HG02943 (cell line): ENCODE measurements around the gene PLIN3.
"Not testable (repeated sequence)": the region's sequence is repeated elsewhere in the genome, so short reads cannot be mapped to it uniquely, and the experiment has no call there.

Experiments
- ATAC-seq: cut with Tn5 transposase; IDR thresholded peaks from one replicate; pipeline ENCODE4 v1.9.1; 2021; ENCODE audit warnings: mild to moderate bottlenecking, low read depth, moderate library complexity; ENCODE audit not compliant: unreplicated experiment

The PLIN3 gene

DNA sequence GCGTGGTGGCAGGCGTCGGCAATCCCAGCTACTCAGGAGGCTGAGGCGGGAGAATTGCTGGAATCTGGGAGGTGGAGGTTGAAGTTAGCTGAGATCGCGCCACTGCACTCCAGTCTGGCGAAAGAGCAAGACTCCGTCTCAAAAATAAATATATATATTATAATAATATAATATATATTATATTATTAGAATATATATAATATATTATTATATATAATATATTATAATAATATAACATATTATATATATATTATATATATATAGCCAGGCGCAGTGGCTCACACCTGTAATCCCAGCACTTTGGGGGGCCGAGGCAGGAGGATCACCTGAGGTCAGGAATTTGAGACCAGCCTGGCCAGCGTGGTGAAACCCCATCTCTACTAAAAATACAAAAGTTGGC lies 25.5 kb upstream of the PLIN3 start:
- not testable (repeated sequence) for ATAC-seq

DNA sequence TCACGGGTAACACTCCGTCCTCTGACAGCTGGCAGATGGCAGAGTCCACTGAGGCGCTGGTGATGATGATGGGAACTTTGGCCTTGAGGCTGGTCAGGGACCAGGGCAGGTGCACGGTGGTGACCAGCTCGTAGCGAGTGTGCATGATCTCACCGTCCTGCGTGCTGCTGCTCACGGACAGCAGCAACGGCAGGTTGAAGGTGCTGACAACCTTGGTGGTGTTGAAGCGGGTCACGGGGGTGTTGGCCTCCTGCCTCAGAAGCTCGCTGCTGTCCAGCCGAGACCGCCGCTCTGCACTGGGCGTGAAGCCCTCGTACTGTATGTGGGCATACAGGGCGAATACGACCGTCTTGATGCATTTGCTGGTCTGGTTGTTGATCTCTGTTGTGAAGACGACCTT lies 23.6 kb upstream of the PLIN3 start:
- no peak for ATAC-seq

DNA sequence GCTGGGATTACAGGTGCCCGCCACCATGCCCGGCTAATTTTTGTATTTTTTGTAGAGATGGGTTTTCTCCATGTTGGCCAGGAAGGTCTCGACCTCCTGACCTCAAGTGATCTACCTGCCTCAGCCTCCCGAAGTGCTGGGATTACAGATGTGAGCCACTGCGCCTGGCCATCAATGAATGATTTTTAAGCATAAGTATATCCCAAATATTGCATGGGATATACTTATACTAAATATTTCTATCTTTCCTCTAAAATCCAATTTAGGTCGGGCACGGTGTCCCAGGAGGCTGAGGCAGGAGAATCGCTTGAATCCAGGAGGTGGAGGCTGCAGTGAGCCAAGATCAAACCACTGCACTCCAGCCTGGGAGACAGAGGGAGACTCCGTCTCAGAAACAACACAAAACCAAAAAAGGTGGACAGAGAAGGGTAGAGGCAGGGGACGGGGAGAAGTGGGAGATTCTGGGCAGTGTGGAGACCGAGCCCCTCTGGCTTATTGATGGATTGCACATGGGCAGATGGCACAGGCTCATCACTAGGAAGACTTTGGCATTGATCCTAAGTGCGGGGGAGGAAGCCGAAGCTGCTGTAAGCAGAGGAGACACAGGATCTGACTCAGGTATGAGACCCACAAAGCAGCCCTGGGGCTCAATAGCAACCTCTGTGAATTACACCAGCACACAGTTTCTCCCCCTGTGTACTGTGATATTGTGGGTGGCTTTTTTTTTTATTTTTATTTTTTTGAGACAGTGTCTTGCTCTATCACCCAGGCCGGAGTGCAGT lies 21.8 kb upstream of the PLIN3 start:
- ATAC-seq = no peak

DNA sequence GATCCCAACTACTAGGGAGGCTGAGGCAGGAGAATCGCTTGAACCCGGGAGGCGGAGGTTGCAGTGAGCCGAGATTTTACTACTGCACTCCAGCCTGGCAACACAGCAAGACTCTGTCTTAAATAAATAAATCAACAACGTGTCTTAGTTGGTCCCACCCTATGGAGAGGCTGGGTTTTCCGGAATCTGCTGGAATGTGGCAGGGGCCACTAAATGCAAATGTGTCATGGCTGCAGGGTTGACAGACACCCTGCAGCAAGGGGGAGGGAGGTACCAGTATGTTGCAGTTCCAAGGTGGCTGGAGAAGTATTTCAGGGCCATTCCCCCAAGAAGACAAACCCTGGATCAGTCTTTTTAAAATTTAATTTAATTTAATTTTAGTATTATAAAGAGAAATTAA lies 20.3 kb upstream of the PLIN3 start:
- ATAC-seq = not testable (repeated sequence)

DNA sequence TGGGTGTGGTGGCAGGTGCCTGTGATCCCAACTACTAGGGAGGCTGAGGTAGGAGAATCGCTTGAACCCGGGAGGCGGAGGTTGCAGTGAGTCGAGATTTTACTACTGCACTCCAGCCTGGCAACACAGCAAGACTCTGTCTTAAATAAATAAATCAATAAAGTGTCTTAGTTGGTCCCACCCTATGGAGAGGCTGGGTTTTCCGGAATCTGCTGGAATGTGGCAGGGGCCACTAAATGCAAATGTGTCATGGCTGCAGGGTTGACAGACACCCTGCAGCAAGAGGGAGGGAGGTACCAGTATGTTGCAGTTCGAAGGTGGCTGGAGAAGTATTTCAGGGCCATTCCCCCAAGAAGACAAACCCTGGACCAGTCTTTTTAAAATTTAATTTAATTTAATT lies 17.5 kb upstream of the PLIN3 start:
- not testable (repeated sequence) for ATAC-seq

DNA sequence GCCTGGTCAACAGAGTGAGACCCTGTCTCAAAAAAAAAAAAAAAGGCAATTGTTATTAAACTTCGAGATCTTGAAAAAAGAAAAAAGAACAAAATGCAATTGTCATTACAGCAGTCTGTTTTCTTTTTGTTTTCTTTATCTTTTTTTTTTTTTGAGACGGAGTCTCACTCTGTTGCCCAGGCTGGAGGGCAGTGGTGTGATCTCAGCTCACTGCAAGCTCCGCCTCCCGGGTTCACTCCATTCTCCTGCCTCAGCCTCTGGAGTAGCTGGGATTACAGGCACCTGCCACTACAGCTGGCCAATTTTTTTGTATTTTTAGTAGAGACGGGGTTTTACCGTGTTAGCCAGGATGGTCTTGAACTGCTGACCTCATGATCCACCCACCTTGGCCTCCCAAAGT lies 15.4 kb upstream of the PLIN3 start:
- not testable (repeated sequence) for ATAC-seq

DNA sequence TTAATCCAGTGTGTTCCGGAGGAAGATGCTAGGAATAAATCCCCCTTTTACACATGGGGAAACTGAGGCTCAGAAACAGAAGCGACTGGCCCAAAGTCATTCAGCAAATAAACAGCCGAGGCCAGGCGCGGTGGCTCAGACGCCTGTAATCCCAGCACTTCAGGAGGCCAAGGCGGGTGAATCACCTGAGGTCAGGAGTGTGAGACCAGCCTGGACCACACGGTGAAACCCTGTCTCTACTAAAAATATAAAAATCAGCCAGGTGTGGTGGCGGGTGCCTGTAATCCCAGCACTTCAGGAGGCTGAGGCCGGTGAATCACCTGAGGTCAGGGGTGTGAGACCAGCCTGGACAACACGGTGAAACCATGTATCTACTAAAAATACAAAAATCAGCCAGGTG lies 11.6 kb upstream of the PLIN3 start:
- ATAC-seq = no peak

DNA sequence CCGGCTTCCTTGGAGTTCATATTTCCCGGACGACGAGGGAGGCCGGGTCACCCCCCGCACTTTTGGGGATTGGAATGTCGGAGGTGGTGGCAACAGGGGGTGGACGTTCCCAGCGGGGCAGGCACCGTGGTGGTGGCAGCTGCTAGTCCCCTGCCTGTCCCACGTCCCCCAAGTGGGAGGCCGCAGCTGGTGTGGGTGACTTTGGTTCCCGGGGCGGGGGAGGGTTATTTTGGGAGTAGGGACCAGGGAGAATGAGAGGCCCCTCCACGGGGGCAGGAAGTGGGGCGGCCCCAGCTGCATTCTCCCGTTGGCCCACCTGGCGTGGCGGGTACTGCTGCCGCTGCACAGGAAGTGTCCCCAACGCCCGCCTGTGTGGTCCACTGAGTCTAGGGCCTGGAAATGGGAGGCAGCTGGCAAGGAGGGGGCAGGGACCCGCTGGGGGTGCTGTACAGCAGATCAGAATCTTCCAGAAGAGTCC lies 11.1 kb upstream of the PLIN3 start:
- ATAC-seq = no peak

DNA sequence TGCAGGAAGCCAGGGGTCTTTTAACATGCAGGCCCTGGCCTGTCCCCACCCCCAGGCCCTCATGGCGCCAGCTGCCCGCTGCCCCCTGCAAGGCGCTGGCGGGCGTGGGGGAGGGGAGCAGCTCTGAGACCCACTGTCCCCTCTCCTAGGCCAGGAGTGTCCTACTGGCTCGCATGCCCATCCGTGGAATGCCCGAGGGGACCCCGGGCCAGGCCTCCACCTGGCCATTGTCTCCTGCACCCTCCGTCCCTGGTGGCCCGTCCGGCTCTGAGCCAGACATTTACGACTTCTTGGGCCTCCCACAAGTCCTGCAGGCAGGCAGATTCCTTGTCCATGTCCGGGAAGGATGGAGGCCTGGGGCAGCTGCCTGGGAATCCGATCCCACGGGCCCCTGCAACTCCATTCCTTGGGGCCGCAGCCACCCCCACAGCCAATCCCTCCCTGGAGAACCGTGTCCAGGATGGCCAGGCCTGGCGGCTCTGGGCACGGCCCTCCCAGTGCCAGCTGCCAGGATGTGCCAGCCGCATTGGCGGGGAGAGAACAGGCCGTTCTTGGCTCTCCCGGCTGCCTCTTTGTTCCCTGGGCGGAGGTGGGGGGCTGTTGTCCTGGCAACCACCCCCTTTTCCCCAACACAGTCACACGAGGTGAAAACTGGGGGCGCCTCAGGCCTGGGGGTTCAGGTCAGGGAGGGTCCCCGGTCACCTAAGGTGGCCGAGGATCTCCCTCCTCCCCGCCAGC lies 10.5 kb upstream of the PLIN3 start:
- ATAC-seq = no peak

DNA sequence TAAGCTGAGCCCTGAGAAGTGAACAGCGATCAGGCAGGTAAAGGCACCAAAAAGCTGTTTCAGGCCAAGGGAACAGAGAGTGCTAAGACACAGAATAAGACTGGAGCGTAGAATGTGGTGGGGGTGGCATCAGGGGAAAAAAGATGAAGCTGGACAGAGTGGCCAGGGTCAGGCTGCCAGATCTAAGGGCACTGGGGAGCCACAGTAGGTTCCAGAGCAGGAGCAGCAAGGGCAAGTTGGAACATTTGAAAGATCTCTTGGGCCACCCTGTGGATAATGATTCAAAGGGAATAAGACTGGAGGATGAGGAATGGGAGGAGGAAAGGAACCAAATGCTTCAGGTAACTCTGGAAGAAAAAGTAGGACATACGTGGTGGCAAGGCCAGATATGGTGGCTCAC lies 6.5 kb upstream of the PLIN3 start:
- ATAC-seq = no peak

DNA sequence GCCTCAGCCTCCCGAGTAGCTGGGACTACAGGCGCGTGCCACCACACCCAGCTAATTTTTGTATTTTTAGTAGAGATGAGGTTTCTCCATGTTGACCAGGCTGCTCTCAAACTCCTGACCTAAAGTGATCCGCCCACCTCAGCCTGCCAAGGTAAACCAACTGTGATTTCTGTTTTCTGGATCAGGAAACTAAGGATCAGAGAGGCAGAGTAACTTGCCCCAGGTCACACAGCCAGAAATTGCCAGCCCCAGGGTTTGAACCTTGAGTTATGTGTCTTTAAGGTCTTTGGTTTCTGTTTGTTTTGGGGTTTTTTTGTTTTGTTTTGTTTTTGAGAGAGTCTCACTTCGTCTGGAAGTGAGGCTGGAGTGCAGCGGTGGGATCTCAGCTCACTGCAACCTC lies 4.2 kb upstream of the PLIN3 start:
- ATAC-seq = no peak

DNA sequence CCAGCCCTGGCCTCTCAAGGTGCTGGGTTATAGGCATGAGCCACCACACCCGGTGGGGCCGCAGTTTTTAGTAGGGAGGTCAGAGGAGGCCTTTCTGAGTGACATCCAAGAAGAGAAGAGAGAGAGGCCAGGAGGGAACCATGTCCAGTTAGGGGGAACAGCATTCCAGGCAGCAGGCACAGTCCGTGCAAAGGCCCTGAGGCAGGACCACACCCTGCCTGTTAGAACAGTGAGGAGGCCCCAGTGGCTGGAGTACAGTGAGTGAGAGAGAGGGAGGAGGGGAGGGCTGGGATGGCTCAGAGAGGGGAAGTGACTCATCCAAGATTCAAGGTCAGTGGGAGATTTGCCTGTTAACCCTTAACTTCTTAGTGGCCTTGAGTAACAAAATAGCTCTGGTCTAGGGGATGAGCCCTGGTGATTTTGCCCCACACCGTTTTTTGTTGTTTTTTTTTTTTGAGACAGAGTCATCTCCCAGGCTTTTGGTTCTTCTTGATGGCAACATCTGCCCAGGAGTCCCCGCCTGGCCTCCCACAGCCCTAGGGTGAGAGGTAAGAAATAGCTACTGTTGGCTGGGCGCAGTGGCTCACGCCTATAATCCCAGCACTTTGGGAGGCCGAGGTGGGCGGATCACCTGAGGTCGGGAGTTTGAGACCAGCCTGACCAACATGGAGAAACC lies 2.7 kb upstream of the PLIN3 start:
- no peak for ATAC-seq

DNA sequence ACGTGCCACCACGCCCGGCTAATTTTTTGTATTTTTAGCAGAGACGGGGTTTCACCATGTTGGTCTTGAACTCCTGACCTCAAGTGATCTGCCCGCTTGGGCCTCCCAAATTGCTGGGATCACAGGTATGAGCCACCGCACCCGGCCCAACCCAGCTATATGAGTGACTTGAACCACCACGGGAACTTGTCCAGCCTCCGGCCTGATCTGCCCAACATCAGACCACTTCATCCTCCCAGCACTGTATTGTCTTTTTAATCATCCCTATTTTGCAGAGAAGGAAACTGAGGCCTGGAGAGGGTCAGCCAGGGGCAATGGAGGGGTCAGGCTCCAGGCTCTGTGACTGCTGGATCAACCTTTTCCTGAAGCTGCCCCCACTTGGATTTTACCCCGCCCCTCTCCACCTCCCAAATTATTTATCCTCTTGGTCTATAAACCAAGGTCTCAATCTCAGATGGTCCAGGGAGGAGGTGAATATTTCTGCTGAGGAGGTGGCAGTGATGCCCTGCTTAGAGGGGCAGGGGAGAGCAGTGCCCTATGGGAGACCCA lies 893 bp upstream of the PLIN3 start:
- no peak for ATAC-seq

DNA sequence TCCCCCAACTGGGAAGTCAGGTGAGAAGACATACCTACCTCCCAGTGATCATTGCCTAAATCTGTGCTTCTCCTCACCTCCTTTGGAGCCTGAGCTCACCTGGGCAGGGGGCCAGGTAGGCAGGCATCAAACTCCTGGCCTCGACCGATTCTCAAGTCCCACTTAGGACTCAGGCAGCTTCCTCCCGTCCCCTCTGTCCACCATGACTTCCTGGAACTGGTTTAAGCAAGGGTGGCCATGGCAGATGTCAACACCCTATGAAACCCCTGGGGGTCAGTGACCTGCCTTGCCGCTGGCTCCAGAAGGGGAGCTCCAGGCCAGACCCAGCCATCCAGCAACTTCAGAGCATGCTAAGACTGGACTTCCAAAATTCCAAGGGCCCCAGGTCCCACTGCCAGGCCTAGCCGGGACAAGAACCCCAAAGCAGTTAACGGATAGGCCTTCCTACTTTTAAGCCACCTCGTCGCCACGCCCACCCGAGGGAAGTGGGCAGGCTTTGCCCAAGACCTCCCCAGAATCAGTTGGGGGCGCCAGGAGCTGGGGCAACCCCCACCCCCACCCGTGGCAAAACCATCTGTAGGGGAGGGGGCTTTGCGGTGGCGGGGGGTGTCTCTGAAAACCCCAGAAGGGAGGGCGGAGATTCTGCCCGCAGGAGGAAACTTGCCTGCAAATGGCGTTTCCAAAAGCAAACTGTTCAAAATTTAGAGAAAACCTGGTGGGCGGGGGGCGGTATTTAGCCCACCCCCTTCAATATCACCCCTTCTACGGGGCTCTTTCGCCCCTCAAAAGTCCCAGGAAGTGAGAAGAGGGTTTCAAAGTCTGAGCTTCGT lies 657 bp downstream of the PLIN3 start:
- no peak for ATAC-seq

DNA sequence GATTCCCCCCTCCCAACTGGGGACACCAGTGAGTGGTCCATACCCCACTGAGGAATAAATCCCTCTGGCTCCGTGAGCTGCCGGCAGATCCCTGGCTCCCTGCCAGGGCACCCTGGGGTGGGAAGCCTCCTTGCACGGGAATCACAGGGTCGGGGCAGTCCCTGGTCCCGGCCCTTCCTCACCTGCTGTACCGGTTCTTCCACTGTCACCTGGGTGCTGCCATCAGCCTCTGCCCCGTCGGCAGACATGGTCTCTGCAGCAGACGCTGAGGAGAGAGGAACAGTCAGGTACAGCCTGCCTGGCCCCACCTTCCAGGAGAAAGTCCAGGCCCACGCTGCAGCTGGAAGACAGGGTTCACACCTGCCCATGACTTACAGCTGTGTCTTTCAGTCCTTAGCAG lies 6.3 kb downstream of the PLIN3 start:
- ATAC-seq = no peak

DNA sequence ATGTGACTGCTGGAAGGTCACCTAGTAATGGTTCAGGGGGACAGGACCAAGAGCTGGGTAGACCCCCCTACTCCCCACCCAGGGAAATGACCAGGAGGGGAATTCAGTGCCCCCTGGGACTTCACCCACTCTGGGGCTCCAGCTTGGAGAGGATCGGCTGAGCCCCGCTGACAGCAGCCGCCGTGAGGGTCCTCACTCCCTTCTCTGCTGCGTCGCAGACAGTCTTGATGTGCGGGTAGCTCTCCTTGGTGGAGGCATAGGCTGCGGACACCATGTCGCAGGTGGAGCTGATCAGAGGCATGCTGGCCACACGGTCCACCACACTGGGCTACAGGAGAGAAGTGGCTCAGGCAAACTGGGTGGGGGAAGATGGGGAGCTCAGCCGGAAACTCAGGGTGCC lies 7.8 kb downstream of the PLIN3 start:
- no peak for ATAC-seq

DNA sequence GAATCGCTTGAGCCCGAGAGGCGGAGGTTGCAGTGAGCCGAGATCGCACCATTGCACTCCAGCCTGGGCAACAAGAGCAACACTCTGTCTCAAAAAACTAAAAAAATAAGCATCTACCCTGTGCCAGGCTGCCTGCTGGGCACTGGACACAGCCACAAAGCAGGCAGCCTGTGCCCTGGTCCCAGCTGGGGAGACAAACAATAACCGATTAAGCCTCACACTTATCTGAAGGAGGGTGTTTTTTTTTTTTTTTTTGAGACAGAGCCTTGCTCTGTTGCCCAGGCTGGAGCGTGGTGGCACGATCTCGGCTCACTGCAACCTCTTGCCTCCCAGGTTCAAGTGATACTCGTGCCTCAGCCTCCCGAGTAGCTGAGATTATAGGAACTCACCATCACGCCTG lies 11.0 kb downstream of the PLIN3 start:
- not testable (repeated sequence) for ATAC-seq

DNA sequence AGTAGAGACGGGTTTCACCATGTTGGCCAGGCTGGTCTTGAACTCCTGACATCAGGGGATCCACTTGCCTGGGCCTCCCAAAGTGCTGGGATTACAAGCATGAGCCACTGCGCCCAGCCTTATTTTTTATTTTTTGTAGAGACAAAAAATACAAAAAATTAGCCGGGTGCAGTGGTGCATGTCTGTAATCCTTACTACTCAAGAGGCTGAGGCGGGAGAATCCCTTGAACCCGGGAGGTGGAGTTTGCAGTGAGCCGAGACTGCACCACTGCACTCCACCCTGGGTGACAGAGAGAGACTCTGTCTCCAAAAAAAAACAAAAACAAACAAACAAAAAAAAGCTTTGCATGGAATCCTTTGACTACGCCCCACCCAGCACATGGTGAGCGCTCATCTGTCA lies 14.0 kb downstream of the PLIN3 start:
- ATAC-seq = not testable (repeated sequence)

DNA sequence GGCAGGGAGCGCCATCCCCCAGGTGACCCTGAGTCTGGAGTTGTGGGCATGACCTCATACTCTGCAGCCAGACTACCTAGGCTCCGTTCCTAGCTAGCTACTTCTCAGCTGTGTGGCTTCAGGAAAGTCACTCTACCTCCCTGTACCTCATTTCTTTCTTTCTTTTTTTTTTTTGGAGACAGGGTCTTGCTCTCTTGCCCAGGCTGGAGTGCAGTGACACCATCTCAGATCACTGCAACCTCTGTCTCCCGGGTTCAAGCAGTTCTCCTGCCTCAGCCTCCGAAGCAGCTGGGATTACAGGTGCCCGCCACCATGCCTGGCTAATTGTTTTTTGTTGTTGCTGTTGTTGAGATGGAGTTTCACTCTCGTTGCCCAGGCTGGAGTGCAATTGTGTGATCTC lies 15.0 kb downstream of the PLIN3 start:
- ATAC-seq = no peak

DNA sequence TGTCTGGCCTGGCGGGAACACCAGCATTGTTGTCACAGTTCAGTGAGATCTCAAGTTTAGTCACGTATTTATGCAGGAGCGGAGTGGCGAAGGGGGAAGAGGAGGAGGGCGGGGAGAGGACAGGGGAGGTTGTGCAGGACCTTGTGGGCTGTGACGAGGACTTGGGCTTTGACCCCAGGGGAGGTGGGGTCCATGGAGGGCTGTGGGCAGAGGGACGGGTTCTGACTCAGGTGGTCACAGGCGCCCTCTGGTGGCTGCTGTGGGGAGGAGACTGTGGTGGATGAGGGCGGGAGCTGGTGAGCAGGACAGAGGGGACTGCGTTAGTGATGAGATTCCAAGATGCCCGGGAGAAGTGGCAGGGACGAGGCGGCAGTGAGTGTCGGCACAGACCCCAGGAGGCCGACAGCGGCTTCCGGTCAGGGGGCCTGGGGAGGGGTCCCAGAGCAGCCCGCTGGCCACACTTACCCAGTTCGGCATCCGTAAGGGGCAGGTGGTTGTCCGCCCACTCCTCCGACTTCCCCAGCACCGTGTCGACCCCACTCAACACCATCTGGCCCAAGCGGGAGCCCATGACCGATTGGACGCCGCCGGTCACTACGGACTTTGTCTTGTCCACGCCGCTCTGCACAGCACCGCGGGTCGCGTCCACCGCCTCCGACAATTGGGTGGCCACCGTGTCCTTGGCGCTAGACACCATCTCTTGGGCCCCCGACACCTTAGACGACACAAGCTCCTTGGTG lies 15.7 kb downstream of the PLIN3 start:
- no peak for ATAC-seq
